Colonic mucosa (tissue), 4 donors: ENCODE measurements around the gene CFAP61. TPM values are rescaled to one million over a fixed set of nuclear protein-coding genes. Genes with fewer than 3 reads are reported as not detected.
A peak's percentile ranks its signal among the peaks of the same experiment; 100 is the strongest.
"Not testable (repeated sequence)": the region's sequence is repeated elsewhere in the genome, so short reads cannot be mapped to it uniquely, and the experiment has no call there.

ENCODE experiments used
- DNase-seq: peaks from one replicate; pipeline ENCODE4 v3.0.0-alpha.2; 2020
- H3K27ac ChIP-seq: fragments of 200-600 bp; one replicate; pipeline ENCODE4 v1.8.0; 2021
- H3K27me3 ChIP-seq: fragments of 200-600 bp; one replicate; pipeline ENCODE4 v1.8.0; 2021
- H3K36me3 ChIP-seq: fragments of 200-600 bp; one replicate; pipeline ENCODE4 v1.8.0; 2021
- H3K4me1 ChIP-seq: fragments of 200-600 bp; one replicate; pipeline ENCODE4 v1.8.0; 2021; ENCODE audit warnings: mild to moderate bottlenecking
- H3K4me3 ChIP-seq: fragments of 200-600 bp; one replicate; pipeline ENCODE4 v1.8.0; 2021
- H3K9ac ChIP-seq, 2 donors: one replicate each; pipeline ENCODE4 v1.7.0; 2013; ENCODE audit warnings: control low read depth in 2 of 2, low read depth in 2 of 2, low read length in 2 of 2
- H3K9me3 ChIP-seq: fragments of 200-600 bp; one replicate; pipeline ENCODE4 v1.8.0; 2021
- intact Hi-C: fragments of 100-400 bp; cut with DNase I; formaldehyde crosslinking; loops from one replicate; pipeline ENCODE4 v1.14.1; 2022
- total RNA-seq, 2 donors: library from RNA; stranded (reverse); fragmentation: NEBNext Ultra II Directional in 1 of 2; extraction: Animal tissue kit (Norgen Biotek cat#: 25700) in 1 of 2; gene quantifications; one replicate each; pipeline ENCODE4 v1.2.1, GENCODE V29; 2021
- TF ChIP-seq, protein P1 (sequence below): fragments of 200-600 bp; IDR thresholded peaks from one replicate; pipeline ENCODE4 v1.8.0; 2022; ENCODE audit warnings: antibody characterized with exemption, mild to moderate bottlenecking
- donor health status: healthy.
- donor health status: DM: no; HTN: no; CAD: no.
- donor health status: DM: no; HTN: no; CAD: no.

The CFAP61 gene
- total RNA-seq: under 1 TPM in 1 of 2 donors, not detected in 1; 0.32 TPM

DNA sequence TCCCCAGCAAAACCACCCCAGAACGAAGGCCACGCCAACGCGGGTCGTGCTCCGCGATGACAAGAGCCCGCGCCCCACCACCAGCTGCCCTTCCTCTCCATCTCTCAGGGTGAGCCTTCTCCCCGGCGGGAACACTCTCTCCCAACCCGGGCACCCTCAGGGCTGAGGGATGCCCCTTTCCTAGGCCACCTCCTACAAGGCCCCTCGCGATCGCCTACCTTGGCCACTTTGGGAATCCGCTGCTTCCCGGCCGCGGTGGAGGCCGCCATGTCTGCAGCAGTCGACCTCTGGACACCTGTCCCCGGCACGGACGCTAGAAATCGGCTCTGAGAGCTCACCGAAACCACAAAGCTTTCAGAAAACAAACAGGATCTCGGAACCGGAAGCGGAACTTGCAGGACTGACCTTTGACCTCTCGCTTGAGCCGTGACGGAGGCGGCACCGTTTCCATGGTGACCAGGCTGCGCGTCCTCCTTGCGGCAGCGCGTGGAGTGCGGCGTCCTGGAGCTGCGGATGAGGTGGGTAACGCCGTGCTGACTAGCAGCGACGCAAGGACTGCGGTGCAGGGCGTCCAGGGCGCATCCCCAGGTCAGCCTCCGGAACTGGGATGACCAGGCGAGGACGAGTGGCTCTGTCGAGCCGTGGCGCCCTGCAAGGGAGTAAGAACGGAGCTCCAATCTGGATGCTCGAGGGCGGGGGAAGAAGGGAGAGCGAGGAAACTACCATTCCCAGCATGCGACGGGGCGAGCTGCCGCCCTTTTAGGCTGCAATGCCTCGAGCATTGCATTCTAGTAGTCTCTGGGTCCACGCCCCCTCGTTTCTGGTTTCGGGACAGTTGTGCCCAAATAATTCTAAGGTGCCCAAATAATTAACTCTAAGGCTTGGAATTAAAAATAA lies at the start of gene CFAP61, which contains the start of gene CRNKL1:
TSS of gene CFAP61 (plus strand) at position 459 of the 897 bp plus-strand sequence. CDS start 4,122 bp downstream, outside the sequence.
TSS of gene CRNKL1 (minus strand) at position 393 of the 897 bp plus-strand sequence. CDS start at position 269, 124 bp downstream.
- peak; percentile 98 for DNase-seq
- TF ChIP-seq, protein P1, sequence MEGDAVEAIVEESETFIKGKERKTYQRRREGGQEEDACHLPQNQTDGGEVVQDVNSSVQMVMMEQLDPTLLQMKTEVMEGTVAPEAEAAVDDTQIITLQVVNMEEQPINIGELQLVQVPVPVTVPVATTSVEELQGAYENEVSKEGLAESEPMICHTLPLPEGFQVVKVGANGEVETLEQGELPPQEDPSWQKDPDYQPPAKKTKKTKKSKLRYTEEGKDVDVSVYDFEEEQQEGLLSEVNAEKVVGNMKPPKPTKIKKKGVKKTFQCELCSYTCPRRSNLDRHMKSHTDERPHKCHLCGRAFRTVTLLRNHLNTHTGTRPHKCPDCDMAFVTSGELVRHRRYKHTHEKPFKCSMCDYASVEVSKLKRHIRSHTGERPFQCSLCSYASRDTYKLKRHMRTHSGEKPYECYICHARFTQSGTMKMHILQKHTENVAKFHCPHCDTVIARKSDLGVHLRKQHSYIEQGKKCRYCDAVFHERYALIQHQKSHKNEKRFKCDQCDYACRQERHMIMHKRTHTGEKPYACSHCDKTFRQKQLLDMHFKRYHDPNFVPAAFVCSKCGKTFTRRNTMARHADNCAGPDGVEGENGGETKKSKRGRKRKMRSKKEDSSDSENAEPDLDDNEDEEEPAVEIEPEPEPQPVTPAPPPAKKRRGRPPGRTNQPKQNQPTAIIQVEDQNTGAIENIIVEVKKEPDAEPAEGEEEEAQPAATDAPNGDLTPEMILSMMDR: no peak
- Histone ChIP-seq H3K36me3 (peaks cover 3% of the 10 kb centered on the region), H3K27ac (peak within 1 kb of the TSS; percentile 91), H3K9me3 (no peaks in the 10 kb centered on the region), H3K4me3 (peak within 1 kb of the TSS; percentile 73), H3K9ac (peak within 1 kb of the TSS; percentile 82 to 88), H3K27me3 (no peaks in the 10 kb centered on the region), H3K4me1 (no peaks in the 10 kb centered on the region)
- intact Hi-C loops: no loop called here

GRCh38 chr20:20003031-20003954 lies 49.0 kb upstream of the CFAP61 start:
- Histone ChIP-seq H3K4me3 (no peak overlapping the region), H3K9ac (peak overlapping the region in 1 of 2 donors; percentile 41)
- TF ChIP-seq, protein P1: no peak

GRCh38 chr20:20003955-20004322 lies 48.4 kb upstream of the CFAP61 start:
- H3K36me3 ChIP-seq, DNase-seq, H3K27me3 ChIP-seq, H3K4me1 ChIP-seq, intact Hi-C loops, H3K27ac ChIP-seq, H3K4me3 ChIP-seq, H3K9me3 ChIP-seq: not testable (repeated sequence)
- peak overlapping the region in 1 of 2 donors; percentile 41 for H3K9ac ChIP-seq

More at GRCh38 chr20:20003031-20003954, 49.0 kb upstream of the CFAP61 start:
- Histone ChIP-seq H3K36me3 (peaks cover 5% of the 10 kb centered on the region), H3K27ac (no peak overlapping the region), H3K9me3 (no peaks in the 10 kb centered on the region), H3K27me3 (no peaks in the 10 kb centered on the region), H3K4me1 (no peaks in the 10 kb centered on the region)
- intact Hi-C loops: no loop called here
- no peak for DNase-seq

DNA sequence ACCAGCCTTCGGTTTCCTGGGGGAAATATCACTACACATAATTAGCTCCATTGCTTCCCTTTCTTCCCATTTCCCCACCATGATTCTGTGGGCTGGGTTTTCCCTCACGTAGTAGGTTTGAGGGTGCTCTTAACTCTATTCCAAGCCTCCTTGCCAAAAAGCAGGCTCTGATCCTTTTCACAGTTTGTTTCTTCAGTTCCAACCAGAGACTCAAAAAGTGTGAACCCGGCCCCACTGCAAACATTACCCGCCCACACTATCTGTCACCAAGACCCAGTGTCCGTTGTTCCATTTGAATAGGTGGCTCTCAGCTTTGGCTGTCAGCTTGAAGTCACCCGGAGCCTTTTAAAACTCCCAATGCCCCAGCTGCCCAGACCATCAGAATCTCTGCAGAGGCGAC lies 47.0 kb upstream of the CFAP61 start:
- no peak overlapping the region for H3K4me3 ChIP-seq
- H3K9ac ChIP-seq: no peak overlapping the region
- TF ChIP-seq, protein P1: no peak
- no peaks in the 10 kb centered on the region for H3K9me3 ChIP-seq
- DNase-seq: no peak
- H3K4me1 ChIP-seq: no peaks in the 10 kb centered on the region
- no peaks in the 10 kb centered on the region for H3K27me3 ChIP-seq
- intact Hi-C loops: no loop called here
- no peak overlapping the region for H3K27ac ChIP-seq
- H3K36me3 ChIP-seq: no peaks in the 10 kb centered on the region

GRCh38 chr20:20009784-20010253 lies 42.5 kb upstream of the CFAP61 start:
- H3K27me3 ChIP-seq: no peaks in the 10 kb centered on the region
- DNase-seq: no peak
- no peaks in the 10 kb centered on the region for H3K4me1 ChIP-seq
- TF ChIP-seq, protein P1: no peak
- H3K36me3 ChIP-seq: no peaks in the 10 kb centered on the region
- intact Hi-C loops: no loop called here
- no peak overlapping the region for H3K9ac ChIP-seq
- no peaks in the 10 kb centered on the region for H3K9me3 ChIP-seq
- no peak overlapping the region for H3K4me3 ChIP-seq
- no peak overlapping the region for H3K27ac ChIP-seq
